GM18498 (cell line): ENCODE results near the gene MTUS2.
"Not testable (repeated sequence)": the region's sequence is repeated elsewhere in the genome, so short reads cannot be mapped to it uniquely, and the experiment has no call there.

ENCODE experiments used
- ATAC-seq: cut with Tn5 transposase; IDR thresholded peaks from one replicate; pipeline ENCODE4 v1.9.1; 2021; ENCODE audit warnings: mild to moderate bottlenecking, moderate library complexity; ENCODE audit not compliant: unreplicated experiment

MTUS2 gene

DNA sequence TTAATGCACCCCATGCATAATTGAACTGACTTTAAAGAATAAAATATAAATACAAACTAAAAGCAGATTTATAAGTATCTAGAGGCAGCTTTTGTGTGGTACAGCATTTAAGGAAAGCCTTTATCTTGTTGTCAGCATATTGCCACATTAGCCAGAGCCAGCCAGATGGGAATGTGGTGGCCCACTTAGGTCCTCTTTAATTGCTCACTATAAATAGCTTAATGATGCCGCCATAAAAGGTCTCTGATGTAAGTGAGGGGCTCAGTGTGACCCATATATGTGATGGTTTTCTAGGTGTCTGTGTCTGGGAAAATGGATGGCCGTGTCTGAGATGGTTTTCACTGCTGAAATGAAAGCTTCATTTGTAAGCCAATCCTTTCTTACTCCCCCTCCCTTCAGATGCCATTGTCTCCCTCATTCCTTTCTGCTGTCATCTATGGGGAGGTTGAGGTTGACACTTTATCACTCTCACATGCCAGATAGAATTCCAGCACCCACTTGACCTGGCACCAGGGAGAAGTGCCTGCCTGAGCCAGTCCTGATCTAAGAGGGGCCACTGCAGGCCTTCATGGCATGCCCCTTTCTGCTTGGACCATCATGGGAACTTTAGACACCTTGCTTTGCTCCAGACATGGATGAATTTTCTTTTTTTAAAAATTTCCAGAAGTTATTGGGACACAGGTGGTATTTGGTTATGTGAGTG lies 135.3 kb downstream of the MTUS2 start:
- ATAC-seq: no peak

DNA sequence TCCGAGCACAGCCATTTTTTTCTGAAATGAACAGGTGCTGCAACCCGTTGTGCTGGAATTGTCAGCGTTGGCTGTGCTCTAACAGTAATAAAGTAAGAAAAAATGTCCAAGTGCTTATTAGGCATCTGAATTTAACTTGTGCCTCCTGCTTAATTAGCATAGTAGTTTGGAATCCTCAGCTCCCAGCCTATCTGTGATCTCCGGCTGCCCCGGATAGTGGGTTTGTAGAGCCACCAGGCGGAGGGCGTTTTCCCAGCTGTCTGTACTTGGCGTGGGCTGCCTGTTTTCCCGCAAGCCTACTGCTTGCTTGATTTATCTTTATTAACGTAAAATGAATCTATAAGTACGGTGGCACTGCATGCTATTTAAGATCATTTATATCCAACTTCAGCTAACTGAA lies 137.9 kb downstream of the MTUS2 start:
- ATAC-seq: no peak

DNA sequence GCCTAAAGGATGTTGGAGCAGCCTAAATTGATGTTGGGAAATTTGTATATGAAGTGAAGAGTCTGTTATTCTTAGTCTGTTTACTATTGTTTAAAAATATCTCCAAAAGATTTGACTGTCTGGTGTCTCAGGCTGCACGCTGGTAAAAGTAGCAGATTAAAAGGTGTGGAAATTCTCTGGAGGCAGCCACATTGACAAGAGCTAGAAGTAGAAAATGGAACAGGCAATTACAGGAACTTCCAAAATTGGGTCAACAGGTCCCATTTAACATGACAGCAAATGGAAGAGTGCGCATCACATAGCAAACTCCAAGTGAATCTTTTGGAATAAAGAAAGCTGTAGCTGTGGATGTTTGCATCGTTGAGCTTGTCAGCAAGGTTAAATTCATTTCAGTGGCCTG lies 138.3 kb downstream of the MTUS2 start:
- ATAC-seq: no peak

DNA sequence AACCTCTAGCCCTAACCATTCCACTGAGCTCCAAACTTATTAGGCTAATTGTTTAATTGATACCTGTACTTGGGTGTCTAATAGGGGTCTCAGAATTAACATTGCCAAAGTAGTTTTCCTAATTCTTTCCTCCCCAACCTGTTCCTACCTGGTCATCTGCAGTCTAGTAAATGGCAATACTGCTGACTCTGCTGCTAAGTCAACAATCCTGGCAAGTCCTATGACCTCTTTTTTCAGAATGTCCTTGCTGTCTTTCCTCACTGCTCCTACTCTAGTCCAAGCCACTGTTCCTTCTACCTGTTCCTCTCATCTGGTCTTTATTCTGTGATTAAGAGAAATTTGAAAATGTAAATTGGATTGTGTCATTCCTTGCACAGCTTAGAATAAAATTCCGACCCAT lies 143.9 kb downstream of the MTUS2 start:
- ATAC-seq: no peak

DNA sequence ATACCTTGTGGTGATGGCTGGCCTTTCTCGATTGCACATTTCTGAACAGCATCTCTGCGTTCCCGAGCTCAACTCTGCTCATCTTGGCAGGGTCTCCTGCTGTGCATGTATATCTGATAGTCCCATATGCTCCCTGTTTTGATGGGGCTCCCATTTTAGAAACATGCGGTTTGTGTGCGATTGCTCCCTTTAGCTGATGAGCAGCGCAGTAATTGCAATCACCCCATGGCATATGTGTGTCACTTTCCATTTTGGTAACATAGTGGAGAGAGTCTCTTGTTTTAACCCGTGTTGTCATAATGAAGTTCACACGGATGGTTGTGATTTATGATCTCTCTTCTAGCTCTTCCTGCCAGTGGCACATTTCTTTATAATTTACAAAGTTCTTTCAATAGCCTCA lies 144.7 kb downstream of the MTUS2 start:
- ATAC-seq: no peak

DNA sequence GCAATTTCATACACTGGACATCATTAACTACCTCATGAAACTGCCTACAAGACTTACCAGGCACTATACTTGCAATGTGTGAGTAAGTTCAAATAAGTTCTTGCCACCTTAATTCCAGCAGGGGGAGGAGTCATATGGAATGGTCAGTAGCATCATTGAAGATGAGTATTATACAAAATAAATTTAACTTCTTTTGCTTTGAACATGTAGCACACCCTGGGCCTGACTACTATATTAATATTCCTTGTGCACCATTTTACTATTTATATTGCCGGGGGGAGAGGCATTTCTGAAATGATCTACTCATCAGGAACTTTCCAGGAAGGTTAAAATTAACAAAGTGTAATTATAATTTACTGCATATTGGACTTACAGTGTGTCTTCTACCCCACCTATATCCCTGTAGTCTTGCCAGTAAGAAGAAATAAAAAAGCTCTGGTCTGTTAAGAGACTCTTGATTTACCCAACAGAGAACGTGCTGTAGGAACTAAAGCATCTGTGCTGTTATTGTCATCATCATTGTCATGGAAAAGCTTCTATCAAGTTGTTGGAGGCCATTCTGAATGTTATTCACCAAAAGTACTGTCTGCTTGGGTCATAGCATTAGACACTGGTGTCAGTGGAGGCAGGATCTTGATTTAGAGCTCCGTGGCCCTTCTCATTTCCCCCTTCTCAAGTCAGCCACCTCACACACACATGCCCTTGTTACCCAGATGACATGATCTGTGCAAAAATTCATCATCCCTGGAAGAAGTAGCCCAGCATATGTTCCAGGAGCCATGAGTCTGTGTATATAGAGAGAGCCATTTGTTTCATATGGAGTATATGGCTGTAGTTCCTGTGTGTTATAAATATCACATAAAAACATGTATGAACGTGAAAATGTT lies 147.1 kb downstream of the MTUS2 start:
- no peak for ATAC-seq

DNA sequence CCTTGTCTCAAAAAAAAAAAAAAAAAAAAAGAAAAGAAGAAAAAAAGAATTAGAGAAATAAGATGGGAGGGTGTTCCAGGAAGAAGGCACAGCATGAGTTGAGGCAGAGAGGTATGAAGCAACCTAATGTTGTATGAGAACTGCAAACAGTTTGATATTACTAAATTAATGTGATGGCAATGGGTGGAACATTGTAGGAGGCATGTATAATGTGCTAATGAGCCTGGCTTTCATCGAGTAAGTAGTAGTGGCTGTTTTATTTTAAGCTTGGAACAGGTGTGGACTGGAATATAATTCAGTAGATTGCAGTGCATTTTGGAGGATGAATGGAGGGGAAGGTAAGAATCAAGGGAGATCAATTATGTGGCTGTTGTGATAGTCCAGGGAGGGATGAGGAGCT lies 156.1 kb downstream of the MTUS2 start:
- no peak for ATAC-seq

DNA sequence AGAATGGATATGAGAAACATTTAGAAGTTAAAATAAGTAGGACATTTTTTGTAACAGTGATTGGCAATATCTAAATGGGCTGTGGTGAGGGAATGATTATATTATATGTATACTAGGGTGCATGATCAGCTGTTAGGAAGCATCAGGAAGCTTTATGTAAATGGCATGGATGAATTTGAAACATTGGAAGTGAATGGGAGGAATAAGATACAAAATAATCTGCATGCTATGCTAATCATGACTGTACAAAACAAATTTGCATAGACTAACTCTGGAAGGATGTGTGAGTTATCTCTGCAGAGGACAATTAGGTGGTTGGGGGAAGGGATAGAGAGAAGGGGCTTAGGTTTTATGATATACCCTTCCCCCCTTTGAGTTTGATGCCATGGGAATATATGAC lies 156.5 kb downstream of the MTUS2 start:
- no peak for ATAC-seq

DNA sequence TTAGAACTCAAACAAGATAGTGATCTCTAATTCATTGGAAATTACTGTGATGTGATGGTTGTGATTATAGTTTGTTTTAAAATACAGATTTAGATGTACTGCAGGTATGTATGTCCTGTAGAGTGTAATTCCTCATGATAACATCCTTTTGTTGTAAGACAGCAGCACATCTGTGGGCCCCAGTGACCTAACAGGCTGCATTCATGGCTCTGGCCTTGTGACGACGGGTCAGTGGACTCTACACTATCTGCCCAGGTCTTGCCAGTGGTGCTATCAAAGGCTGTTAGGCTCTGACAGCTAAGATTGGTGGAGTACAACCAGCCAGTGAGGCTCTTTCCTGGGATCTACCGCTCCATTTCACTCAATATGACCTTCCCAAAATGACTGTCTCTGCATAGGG lies 158.4 kb downstream of the MTUS2 start:
- no peak for ATAC-seq

DNA sequence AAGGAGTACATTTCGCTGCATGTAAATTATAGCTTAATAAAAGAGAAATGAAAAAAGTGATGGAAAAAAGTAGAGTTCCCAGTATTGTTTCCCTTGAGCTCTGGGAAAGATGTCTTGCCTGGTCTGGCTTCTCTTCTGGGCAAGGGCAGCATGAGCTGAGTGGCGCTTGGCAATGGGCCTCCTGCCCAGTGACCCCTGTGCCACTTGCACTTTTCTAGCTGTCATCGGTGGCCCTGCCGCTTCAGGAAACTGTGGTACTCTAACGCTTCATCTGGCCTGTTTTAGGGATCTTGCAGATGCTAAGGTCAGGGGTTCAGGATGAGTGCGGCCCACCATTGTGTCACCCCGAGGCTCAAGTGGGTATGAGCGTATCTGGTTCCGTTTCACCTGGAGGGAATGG lies 161.4 kb downstream of the MTUS2 start:
- ATAC-seq: no peak

DNA sequence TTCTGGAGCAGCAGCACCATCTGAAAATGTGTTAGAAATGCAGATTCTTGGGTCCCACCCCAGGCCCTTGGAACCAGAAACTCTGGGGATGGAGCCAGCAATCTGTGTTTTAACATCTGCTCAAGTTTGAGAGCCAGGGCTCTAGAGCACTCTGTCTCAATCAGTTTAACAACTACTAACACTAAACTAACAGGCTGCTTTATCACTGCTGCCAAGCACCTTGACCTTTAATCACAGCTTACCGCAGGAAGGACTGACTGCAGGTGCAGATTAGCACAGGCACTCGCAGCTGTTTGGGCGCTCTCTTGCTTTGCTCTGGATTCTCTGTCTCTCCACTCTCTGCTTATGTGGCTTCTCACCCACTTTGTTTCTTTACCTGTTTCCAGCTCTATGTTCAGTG lies 163.5 kb downstream of the MTUS2 start:
- no peak for ATAC-seq

DNA sequence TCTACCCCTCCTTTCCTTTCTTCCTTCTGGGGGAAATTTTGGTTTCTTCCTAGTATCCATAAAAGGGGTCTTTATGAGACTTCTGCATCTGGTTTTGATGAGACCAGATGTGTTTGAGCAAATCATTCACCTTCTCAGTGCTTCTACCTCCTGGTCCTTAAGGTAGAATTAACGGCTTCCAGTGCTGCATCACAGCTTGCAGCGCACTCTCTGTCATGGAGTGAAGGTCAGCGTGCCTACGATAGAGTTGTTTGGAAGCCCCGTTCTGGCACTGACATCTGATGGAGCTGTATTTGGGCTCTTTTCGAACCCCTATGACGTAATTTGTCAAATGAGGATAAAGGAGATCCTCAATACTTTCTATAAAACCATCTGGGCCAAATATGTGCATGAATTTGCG lies 164.2 kb downstream of the MTUS2 start:
- ATAC-seq: no peak

DNA sequence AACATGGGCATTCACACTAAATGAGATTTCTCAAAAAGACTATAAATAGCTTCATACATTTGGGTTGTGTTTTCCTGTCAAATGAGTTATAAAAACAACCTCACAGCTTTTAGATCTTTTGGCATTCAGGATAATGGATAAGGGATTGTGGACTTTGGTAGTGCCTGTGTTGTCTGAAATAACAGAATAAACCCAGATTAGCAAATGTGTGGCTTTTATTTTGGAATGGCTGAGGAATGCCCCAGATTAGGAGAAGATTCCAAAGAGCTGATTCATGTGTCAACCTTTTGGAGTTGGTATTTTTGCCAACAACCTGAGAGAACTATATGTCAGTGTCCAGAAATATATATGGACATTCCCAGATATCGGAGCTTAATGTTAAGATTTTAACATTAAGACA lies 164.7 kb downstream of the MTUS2 start:
- no peak for ATAC-seq

DNA sequence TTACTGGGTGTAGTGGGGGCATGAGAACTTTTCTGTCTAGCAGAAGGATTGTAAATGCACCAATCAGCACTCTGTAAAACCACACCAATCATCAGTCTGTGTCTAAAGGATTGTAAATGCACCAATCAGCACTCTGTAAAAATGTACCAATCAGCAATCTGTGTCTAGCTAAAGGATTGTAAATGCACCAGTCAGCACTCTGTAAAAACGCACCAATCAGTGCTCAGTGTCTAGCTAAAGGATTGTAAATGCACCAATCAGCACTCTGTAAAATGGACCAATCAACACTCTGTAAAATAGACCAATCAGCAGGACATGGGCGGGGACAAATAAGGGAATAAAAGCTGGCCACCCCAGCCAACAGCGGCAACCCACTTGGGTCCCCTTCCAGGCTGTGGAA lies 170.2 kb downstream of the MTUS2 start:
- not testable (repeated sequence) for ATAC-seq

DNA sequence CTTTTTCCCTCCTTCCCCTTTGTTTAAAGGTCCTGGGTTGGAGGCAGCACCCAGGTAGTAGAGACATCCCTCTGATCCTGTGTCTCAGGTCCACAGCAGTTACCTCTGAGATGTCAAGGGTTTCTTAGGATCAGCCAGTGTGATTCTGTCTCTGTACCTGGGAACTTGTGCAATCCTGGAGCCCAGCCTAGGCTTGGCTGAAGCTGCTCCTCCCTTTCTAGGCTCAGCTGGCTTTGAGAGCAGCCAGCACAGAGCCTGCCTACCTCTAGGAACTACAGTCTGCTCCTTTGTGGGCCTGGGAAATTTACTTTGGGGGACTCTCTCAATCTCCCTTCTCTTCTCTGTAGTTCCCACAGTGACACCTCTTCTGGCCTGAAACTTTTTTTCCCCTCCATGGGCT lies 171.6 kb downstream of the MTUS2 start:
- no peak for ATAC-seq

DNA sequence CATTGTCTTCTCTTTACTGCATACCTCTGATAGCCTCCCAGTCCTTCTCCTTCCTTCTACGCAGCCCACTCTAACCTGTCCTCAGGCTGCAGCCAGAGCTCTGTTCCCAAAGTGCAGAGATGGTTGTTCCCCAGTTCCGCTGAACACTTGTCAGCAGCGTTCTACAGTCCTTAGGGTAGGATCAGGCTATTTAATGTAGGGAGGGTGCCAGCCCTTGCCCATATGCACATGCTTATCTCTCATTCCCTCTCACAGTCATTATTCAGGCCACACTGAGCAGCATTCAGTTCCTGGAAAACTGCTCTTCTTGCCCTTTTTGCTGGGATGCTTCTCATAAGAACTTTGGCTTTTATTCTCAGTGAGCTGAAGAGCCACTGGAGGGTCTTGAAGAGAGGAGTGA lies 180.7 kb downstream of the MTUS2 start:
- ATAC-seq: no peak

DNA sequence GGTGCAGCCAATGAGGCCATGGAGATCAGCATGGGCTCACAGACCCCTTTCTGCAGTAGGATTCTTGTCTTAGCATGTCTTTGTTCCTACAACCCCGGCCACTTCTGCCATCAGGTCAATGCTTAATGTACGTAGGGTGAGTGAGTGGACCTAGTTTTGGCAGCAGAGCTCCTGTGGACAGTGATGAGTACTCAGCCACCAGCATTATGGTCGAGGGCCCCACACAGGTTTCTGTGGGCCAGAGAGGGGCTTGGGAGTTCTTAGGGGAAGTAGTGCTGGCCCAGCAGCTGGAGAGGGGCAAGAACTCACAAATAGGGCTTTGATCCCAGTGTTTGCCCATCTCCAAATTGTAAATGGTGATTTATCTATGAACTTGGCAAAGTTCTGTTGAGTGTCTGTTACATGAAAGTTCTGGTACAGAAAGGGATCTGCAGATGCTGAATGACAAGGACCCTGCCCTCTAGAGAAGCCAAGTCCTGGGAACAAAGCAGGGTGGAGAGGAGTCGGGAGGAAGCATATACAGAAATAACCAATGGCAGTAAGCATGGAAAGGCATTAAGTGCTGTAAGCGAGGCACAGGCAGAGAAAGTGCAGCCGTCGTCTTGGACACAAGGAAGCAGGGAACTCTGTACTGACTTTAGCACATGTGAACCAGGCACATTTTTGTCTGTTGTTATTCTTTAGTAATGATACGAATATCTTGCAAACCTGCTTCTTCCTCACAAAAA lies 185.1 kb downstream of the MTUS2 start:
- no peak for ATAC-seq

DNA sequence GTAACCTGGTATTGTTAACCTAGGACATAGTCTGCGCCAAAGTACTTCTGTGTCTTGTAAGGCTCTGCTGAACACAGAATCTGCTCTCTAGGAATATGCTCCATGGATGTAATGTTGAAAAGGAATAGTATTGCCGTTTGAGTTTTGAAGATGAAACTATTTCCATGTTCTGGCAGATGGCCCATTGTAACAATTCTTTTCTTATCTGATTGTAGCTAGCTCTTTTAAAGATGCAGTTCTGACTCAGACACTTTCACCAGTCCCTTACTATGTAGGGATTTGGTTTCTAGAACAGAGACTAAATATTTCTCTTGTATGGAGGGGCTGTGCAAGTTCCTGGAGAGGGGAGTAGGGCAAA lies 185.6 kb downstream of the MTUS2 start:
- ATAC-seq: no peak

DNA sequence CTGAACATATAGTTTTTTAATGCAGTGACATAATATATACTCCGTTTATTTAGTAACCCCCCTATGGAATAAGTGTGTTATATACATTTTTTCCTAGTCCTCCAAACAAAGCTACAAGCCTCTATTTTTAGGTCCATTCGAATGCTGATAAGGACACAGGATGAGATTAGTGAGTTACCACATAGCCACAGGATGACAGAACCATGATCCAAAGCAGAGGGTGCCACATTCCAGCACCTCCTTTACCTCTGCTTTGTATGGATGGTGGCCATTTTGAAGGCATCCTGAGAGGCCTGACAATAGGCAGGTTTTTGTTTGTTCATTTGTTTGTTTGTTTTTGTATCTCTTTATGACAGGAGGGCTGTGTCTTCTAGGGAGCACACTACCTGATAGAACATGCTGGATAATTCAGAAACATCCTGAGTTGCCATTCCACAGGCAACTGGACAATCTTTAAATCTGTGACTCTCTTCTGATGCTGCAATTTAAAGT lies 186.3 kb downstream of the MTUS2 start:
- no peak for ATAC-seq

DNA sequence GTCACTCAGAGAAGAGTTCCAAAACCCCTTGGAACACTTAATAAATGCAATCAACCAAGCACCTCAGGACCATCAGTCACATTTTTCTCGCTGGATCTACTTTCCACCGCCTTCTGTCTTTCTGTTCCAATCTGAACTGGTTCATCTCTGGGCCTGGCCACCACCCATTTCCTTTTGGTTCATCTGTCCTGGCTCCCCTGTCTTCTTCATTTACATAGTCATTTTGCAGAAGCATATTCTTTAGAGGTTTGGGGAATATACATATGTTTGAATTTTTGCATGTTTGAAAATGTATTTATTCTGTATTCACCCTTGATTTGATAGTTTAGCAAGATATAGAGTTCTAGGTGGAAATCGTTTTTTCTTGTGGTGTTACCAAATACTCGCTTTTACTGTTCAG lies 188.2 kb downstream of the MTUS2 start:
- no peak for ATAC-seq

DNA sequence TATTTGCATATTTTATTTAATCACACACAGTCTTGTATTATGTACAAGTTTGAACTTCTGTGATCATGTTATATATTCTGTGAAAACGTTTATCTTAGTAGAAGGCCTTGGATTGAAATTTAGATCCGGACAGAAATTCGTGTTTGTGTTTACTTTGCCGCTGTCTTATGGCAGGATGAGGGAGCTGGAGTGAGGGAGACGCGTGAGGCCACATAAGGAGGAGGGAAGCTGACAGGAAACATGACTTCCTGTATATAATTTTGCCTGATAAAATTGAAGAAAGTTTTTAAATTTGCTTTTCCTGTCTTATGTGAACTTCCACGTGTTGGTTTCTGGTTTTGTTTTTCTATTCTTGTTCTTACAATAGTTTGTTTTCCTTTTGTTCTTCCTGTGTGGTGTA lies 200.2 kb downstream of the MTUS2 start:
- no peak for ATAC-seq

DNA sequence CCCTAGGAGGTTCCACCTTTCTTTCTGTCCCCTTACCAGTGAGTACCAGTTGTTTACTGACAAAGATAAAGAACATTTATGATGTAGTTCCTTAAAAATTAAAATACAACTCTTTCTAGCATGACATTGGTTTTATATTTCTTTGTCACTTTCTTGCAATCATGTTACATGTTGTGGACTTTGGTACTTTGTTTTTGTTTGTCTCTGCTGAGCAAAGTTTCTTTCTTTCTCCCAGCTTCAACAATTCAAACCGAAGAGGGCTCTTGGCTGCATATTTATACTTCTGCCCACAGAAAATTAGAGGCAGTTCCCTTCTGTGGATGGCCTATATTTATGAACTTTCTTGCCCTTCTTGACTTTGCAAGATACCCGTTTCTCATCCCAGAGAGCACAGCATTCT lies 201.2 kb downstream of the MTUS2 start:
- ATAC-seq: no peak
